GM19328 (cell line): ENCODE results near the gene PDE2A.

Source experiments
- ATAC-seq: cut with Tn5 transposase; IDR thresholded peaks from one replicate; pipeline ENCODE4 v1.9.1; 2021; ENCODE audit warnings: mild to moderate bottlenecking, moderate library complexity; ENCODE audit not compliant: unreplicated experiment

The PDE2A gene

GRCh38 chr11:72595292-72595684, 78.9 kb downstream of the PDE2A start:
- ATAC-seq: no peak

GRCh38 chr11:72594493-72595291, 79.5 kb downstream of the PDE2A start:
- no peak for ATAC-seq

GRCh38 chr11:72592698-72593495, 81.3 kb downstream of the PDE2A start:
- ATAC-seq: no peak

- no peak for ATAC-seq
Measured at GRCh38 chr11:72591785-72592502, 82.3 kb downstream of the PDE2A start.

- no peak for ATAC-seq
Measured at GRCh38 chr11:72591023-72591422, 83.2 kb downstream of the PDE2A start.

GRCh38 chr11:72589802-72590761, 84.1 kb downstream of the PDE2A start:
- no peak for ATAC-seq

- no peak for ATAC-seq
Measured at GRCh38 chr11:72588421-72589410, 85.5 kb downstream of the PDE2A start.

- no peak for ATAC-seq
Measured at GRCh38 chr11:72587696-72588095, 86.5 kb downstream of the PDE2A start.

GRCh38 chr11:72586321-72587090, 87.7 kb downstream of the PDE2A start:
- no peak for ATAC-seq

- ATAC-seq: no peak
Measured at GRCh38 chr11:72585762-72586311, 88.4 kb downstream of the PDE2A start.

GRCh38 chr11:72584939-72585597, 89.2 kb downstream of the PDE2A start:
- ATAC-seq: no peak

GRCh38 chr11:72584293-72584938, 89.8 kb downstream of the PDE2A start:
- no peak for ATAC-seq

GRCh38 chr11:72583616-72584292, 90.5 kb downstream of the PDE2A start:
- ATAC-seq: no peak

GRCh38 chr11:72583177-72583553, 91.1 kb downstream of the PDE2A start:
- no peak for ATAC-seq

GRCh38 chr11:72582206-72583176, 91.7 kb downstream of the PDE2A start:
- no peak for ATAC-seq
